H1 (cell line): Measurements from ENCODE around the gene DSG2. TPM values are rescaled to one million over a fixed set of nuclear protein-coding genes. Genes with fewer than 3 reads are reported as not detected.
A peak's percentile ranks its signal among the peaks of the same experiment; 100 is the strongest.

Source experiments
- E2F6 ChIP-seq: IDR thresholded peaks from 2 replicates; pipeline ENCODE4 v1.6.1; 2012; ENCODE audit warnings: inconsistent platforms
- JUN ChIP-seq: IDR thresholded peaks from 2 replicates; pipeline ENCODE4 v1.6.1; 2011; ENCODE audit warnings: low read depth, mild to moderate bottlenecking, improper control_type of control experiment, low read length
- SIN3A ChIP-seq, 2 experiments: IDR thresholded peaks in 1 of 2; conservative IDR thresholded peaks in 1 of 2; 2 replicates each; pipeline ENCODE4 v1.6.1; 2011 to 2012; ENCODE audit warnings: low read length in 2 of 2, improper control_type of control experiment in 1 of 2, low read depth in 1 of 2, mild to moderate bottlenecking in 1 of 2
- TAF7 ChIP-seq: optimal IDR thresholded peaks from 2 replicates; pipeline ENCODE3; 2011; ENCODE audit warnings: low read depth, mild to moderate bottlenecking, inconsistent platforms, low read length, moderate library complexity, borderline replicate concordance
- USF2 ChIP-seq: IDR thresholded peaks from 2 replicates; pipeline ENCODE4 v1.6.1; 2011; ENCODE audit warnings: low read length, improper control_type of control experiment
- polyA plus RNA-seq, 7 experiments: library from polyadenylated mRNA; depleted of rRNA in 3 of 7; stranded (reverse) in 5 of 7; unstranded in 2 of 7; fragments of >200 nt in 5 of 7; fragments of 200-250 nt in 2 of 7; gene quantifications; 1 replicate in 5 of 7; 2 replicates in 1 of 7; 4 replicates in 1 of 7; pipeline versions ENCODE4 v1.2.1 to v1.2.3, GENCODE V29; 2011 to 2013; ENCODE audit warnings: missing spikeins in 2 of 7, mixed read lengths in 2 of 7
- total RNA-seq: library from RNA; stranded (reverse); fragmentation: NEBNext Ultra II Directional; extraction: Animal tissue kit (Norgen Biotek cat#: 25700); gene quantifications from 2 replicates; pipeline ENCODE4 v1.2.1, GENCODE V29; 2021
- TF ChIP-seq, protein P1 (sequence below): fragments of 300-600 bp; sonication (generic); IDR thresholded peaks from 2 replicates; pipeline ENCODE4 v1.7.1; 2012; ENCODE audit warnings: low read length, moderate library complexity, mild to moderate bottlenecking, inconsistent platforms; ENCODE audit not compliant: insufficient replicate concordance

Gene DSG2
- total and polyA plus RNA-seq, 2 of the 8 experiments (the other 6 are each of a cell fraction or from before 2014, with no cell fraction given): 60.1 to 144 TPM

- no peak for TF ChIP-seq JUN
- TF ChIP-seq E2F6: peak; percentile 51; the same call in 1 of the 2 replicates
- TF ChIP-seq, protein P1, sequence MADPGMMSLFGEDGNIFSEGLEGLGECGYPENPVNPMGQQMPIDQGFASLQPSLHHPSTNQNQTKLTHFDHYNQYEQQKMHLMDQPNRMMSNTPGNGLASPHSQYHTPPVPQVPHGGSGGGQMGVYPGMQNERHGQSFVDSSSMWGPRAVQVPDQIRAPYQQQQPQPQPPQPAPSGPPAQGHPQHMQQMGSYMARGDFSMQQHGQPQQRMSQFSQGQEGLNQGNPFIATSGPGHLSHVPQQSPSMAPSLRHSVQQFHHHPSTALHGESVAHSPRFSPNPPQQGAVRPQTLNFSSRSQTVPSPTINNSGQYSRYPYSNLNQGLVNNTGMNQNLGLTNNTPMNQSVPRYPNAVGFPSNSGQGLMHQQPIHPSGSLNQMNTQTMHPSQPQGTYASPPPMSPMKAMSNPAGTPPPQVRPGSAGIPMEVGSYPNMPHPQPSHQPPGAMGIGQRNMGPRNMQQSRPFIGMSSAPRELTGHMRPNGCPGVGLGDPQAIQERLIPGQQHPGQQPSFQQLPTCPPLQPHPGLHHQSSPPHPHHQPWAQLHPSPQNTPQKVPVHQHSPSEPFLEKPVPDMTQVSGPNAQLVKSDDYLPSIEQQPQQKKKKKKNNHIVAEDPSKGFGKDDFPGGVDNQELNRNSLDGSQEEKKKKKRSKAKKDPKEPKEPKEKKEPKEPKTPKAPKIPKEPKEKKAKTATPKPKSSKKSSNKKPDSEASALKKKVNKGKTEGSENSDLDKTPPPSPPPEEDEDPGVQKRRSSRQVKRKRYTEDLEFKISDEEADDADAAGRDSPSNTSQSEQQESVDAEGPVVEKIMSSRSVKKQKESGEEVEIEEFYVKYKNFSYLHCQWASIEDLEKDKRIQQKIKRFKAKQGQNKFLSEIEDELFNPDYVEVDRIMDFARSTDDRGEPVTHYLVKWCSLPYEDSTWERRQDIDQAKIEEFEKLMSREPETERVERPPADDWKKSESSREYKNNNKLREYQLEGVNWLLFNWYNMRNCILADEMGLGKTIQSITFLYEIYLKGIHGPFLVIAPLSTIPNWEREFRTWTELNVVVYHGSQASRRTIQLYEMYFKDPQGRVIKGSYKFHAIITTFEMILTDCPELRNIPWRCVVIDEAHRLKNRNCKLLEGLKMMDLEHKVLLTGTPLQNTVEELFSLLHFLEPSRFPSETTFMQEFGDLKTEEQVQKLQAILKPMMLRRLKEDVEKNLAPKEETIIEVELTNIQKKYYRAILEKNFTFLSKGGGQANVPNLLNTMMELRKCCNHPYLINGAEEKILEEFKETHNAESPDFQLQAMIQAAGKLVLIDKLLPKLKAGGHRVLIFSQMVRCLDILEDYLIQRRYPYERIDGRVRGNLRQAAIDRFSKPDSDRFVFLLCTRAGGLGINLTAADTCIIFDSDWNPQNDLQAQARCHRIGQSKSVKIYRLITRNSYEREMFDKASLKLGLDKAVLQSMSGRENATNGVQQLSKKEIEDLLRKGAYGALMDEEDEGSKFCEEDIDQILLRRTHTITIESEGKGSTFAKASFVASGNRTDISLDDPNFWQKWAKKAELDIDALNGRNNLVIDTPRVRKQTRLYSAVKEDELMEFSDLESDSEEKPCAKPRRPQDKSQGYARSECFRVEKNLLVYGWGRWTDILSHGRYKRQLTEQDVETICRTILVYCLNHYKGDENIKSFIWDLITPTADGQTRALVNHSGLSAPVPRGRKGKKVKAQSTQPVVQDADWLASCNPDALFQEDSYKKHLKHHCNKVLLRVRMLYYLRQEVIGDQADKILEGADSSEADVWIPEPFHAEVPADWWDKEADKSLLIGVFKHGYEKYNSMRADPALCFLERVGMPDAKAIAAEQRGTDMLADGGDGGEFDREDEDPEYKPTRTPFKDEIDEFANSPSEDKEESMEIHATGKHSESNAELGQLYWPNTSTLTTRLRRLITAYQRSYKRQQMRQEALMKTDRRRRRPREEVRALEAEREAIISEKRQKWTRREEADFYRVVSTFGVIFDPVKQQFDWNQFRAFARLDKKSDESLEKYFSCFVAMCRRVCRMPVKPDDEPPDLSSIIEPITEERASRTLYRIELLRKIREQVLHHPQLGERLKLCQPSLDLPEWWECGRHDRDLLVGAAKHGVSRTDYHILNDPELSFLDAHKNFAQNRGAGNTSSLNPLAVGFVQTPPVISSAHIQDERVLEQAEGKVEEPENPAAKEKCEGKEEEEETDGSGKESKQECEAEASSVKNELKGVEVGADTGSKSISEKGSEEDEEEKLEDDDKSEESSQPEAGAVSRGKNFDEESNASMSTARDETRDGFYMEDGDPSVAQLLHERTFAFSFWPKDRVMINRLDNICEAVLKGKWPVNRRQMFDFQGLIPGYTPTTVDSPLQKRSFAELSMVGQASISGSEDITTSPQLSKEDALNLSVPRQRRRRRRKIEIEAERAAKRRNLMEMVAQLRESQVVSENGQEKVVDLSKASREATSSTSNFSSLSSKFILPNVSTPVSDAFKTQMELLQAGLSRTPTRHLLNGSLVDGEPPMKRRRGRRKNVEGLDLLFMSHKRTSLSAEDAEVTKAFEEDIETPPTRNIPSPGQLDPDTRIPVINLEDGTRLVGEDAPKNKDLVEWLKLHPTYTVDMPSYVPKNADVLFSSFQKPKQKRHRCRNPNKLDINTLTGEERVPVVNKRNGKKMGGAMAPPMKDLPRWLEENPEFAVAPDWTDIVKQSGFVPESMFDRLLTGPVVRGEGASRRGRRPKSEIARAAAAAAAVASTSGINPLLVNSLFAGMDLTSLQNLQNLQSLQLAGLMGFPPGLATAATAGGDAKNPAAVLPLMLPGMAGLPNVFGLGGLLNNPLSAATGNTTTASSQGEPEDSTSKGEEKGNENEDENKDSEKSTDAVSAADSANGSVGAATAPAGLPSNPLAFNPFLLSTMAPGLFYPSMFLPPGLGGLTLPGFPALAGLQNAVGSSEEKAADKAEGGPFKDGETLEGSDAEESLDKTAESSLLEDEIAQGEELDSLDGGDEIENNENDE: no peak
- TF ChIP-seq SIN3A (conservative IDR thresholded peaks at IDR 0.05 in 1 of 2, IDR thresholded peaks at IDR 0.05 in 1 of 2; ENCODE audit: low read depth in 1 of 2, low read length in 2 of 2): no peak
- TF ChIP-seq USF2: no peak
- peak; percentile 18 for TF ChIP-seq TAF7
Observed at GRCh38 chr18:31497404-31497835, 557 bp upstream of the DSG2 start (continued).
